Endothelial cell of umbilical vein (primary cell): Measurements from ENCODE around the gene EVI2B.

Experiments
- POLR2A ChIP-seq: IDR thresholded peaks from 2 replicates; pipeline ENCODE4 v1.6.1; 2012; ENCODE audit warnings: low read depth, mild to moderate bottlenecking, control low read depth, low read length
- TF ChIP-seq, protein P1 (sequence below), 2 donors: IDR thresholded peaks; 1 replicate in 1 of 2; 2 replicates in 1 of 2; pipeline ENCODE4 v1.5.1; 2011; ENCODE audit warnings: low read length in 2 of 2, mild to moderate bottlenecking in 2 of 2, moderate library complexity in 2 of 2, control low read depth in 1 of 2, inconsistent platforms in 1 of 2, low read depth in 1 of 2; ENCODE audit not compliant: insufficient read depth in 1 of 2; ENCODE audit errors: extremely low read depth in 1 of 2
- TF ChIP-seq, protein P2 (sequence below): IDR thresholded peaks from 2 replicates; pipeline ENCODE4 v1.6.1; 2011; ENCODE audit not compliant: insufficient read depth, insufficient read length

DNA sequence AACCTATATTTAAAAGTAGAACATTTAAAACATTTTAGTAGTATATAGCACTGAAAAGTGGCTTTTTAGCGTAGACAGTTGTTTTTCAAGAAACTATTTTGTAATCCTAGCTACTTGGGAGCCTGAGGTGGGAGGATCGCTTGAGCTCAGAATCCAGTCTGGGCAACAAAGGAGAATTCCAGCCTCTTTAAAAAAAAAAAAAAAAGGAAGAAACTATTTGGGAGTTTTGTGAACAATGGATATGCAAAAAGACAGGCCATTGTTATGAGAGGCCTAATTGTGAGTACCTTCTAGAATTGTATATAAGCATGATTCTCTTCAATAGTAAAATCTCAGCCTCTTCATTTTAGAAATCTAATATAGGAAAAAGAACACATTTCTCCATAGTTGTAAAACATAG is 34.5 kb downstream of the EVI2B start:
- no peak for TF ChIP-seq POLR2A
- TF ChIP-seq, protein P1, sequence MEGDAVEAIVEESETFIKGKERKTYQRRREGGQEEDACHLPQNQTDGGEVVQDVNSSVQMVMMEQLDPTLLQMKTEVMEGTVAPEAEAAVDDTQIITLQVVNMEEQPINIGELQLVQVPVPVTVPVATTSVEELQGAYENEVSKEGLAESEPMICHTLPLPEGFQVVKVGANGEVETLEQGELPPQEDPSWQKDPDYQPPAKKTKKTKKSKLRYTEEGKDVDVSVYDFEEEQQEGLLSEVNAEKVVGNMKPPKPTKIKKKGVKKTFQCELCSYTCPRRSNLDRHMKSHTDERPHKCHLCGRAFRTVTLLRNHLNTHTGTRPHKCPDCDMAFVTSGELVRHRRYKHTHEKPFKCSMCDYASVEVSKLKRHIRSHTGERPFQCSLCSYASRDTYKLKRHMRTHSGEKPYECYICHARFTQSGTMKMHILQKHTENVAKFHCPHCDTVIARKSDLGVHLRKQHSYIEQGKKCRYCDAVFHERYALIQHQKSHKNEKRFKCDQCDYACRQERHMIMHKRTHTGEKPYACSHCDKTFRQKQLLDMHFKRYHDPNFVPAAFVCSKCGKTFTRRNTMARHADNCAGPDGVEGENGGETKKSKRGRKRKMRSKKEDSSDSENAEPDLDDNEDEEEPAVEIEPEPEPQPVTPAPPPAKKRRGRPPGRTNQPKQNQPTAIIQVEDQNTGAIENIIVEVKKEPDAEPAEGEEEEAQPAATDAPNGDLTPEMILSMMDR (IDR thresholded peaks at IDR 0.05; ENCODE audit: extremely low read depth in 1 of 2, insufficient read depth in 1 of 2, low read depth in 1 of 2, low read length in 2 of 2) = no peak
- TF ChIP-seq, protein P2, sequence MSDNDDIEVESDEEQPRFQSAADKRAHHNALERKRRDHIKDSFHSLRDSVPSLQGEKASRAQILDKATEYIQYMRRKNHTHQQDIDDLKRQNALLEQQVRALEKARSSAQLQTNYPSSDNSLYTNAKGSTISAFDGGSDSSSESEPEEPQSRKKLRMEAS = no peak
